ENCODE data around the gene CBLB.
A peak's percentile ranks its signal among the peaks of the same experiment; 100 is the strongest.

CBLB gene

GRCh38 chr3:105688821-105689220 is 180.0 kb downstream of the CBLB start:
- DNase-seq (ENCODE audit: low read depth in 2 of 2): no peak

- no peak for DNase-seq (ENCODE audit: low read depth in 2 of 2)
Measured at GRCh38 chr3:105686278-105686897, 182.4 kb downstream of the CBLB start.

- DNase-seq (ENCODE audit: low read depth in 2 of 2): no peak
Measured at GRCh38 chr3:105679951-105680350, 188.9 kb downstream of the CBLB start.

- no peak for DNase-seq (ENCODE audit: low read depth in 2 of 2)
Measured at GRCh38 chr3:105678017-105678416, 190.8 kb downstream of the CBLB start.

- peak in 1 of 2 donors; percentile 11 for DNase-seq (ENCODE audit: low read depth in 2 of 2)
Measured at GRCh38 chr3:105676621-105677300, 192.1 kb downstream of the CBLB start.

GRCh38 chr3:105674437-105675065 is 194.3 kb downstream of the CBLB start:
- no peak for DNase-seq (ENCODE audit: low read depth in 2 of 2)

GRCh38 chr3:105672996-105673395 is 195.8 kb downstream of the CBLB start:
- DNase-seq (ENCODE audit: low read depth in 2 of 2): no peak

- DNase-seq (ENCODE audit: low read depth in 2 of 2): no peak
Measured at GRCh38 chr3:105662306-105662705, 206.5 kb downstream of the CBLB start.

- DNase-seq (ENCODE audit: low read depth in 2 of 2): no peak
Measured at GRCh38 chr3:105661461-105661860, 207.4 kb downstream of the CBLB start.

- DNase-seq (ENCODE audit: low read depth in 2 of 2): no peak
Measured at GRCh38 chr3:105656651-105657504, 211.9 kb downstream of the CBLB start.

- DNase-seq (ENCODE audit: low read depth in 2 of 2): no peak
Measured at GRCh38 chr3:105653868-105654267, 214.9 kb downstream of the CBLB start.

GRCh38 chr3:105653166-105653565 is 215.6 kb downstream of the CBLB start:
- no peak for DNase-seq (ENCODE audit: low read depth in 2 of 2)

- DNase-seq (ENCODE audit: low read depth in 2 of 2): no peak
Measured at GRCh38 chr3:105649480-105649879, 219.3 kb downstream of the CBLB start.

- DNase-seq (ENCODE audit: low read depth in 2 of 2): no peak
Measured at GRCh38 chr3:105647047-105647446, 221.8 kb downstream of the CBLB start.

GRCh38 chr3:105639131-105639530 is 229.7 kb downstream of the CBLB start:
- DNase-seq (ENCODE audit: low read depth in 2 of 2): no peak

GRCh38 chr3:105634708-105635107 is 234.1 kb downstream of the CBLB start:
- DNase-seq (ENCODE audit: low read depth in 2 of 2): no peak

GRCh38 chr3:105629718-105630117 is 239.1 kb downstream of the CBLB start:
- DNase-seq (ENCODE audit: low read depth in 2 of 2): no peak

- no peak for DNase-seq (ENCODE audit: low read depth in 2 of 2)
Measured at GRCh38 chr3:105626739-105627138, 242.1 kb downstream of the CBLB start.

- DNase-seq (ENCODE audit: low read depth in 2 of 2): no peak
Measured at GRCh38 chr3:105622169-105622568, 246.6 kb downstream of the CBLB start.

- no peak for DNase-seq (ENCODE audit: low read depth in 2 of 2)
Measured at GRCh38 chr3:105620236-105620635, 248.6 kb downstream of the CBLB start.

- DNase-seq (ENCODE audit: low read depth in 2 of 2): no peak
Measured at GRCh38 chr3:105619651-105620050, 249.2 kb downstream of the CBLB start.

GRCh38 chr3:105618556-105618955 is 250.3 kb downstream of the CBLB start:
- no peak for DNase-seq (ENCODE audit: low read depth in 2 of 2)
